ENCODE measurements around the gene COX4I1. TPM values are rescaled to one million over a fixed set of nuclear protein-coding genes. Genes with fewer than 3 reads are reported as not detected.

The COX4I1 gene
- total and polyA plus RNA-seq, 5 donors from 2014 or later = 476 to 1,194 (median 1,113) TPM

DNA sequence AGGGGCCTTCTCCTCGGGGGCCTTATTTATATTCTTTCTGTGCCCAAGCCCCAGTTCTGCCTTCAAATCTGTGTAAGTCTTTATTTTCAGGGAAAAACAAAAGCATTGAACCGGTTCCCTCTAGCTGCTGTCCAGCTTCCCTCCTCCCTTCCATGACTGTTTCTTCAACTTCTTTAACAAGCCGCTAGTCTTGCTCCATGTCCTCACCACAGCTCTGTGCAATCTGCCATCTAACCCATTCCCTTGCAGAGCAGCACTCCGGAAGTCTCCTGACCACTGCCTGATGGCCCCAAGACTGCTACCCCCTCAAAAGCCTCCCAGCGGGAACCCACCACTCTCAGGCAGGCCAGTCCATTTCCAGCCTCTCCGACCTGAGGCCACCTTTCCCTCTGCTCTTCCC lies 17.0 kb upstream of the COX4I1 start:
- H3K4me3 Mint-ChIP-seq = no peak overlapping the region

DNA sequence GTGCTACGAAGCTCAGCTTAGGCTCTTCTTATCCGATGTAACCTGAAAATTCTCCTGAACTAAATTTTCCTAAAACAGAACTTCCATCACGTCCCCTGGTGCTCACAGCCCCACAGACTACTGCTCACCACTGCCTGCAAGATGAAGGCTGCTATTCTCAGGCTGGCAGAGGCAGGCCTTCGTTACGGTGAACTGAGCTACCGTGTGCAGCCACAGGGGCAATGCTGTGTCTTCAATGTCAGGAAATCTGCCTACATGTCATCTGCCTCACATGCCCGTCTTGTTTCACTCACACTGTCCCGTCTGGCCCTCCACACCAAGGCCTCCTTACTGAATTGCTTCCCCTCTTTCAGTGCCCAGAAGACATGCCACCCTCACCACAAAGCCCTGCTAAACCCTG lies 16.1 kb upstream of the COX4I1 start:
- Mint-ChIP-seq H3K27me3 (no peaks in the 10 kb centered on the region), H3K4me1 (peaks cover 0 to 12% (median 5%) of the 10 kb centered on the region in 4 donors), H3K36me3 (peaks cover 48% of the 10 kb centered on the region), H3K4me3 (no peak overlapping the region), H3K27ac (peak overlapping the region in 1 of 3 donors; percentile 13), H3K9me3 (no peaks in the 10 kb centered on the region)
- no peak overlapping the region for H3K4me3 ChIP-seq (ENCODE audit: low read depth, low read length)
- H3K36me3 ChIP-seq (ENCODE audit: control insufficient read depth, insufficient read depth, low read length) = peaks cover 64% of the 10 kb centered on the region
- H3K4me1 ChIP-seq (ENCODE audit: control insufficient read depth, insufficient read depth, low read length, poor library complexity, severe bottlenecking) = no peaks in the 10 kb centered on the region
- no peaks in the 10 kb centered on the region for H3K27me3 ChIP-seq (ENCODE audit: control insufficient read depth, insufficient read depth, low read length)
- H3K27ac ChIP-seq (ENCODE audit: insufficient read depth, low read length, poor library complexity, severe bottlenecking) = no peak overlapping the region
- DNase-seq (no peak), ATAC-seq (ENCODE audit: low read depth in 2 of 2) (no peak)
- H3K9me3 ChIP-seq (ENCODE audit: control insufficient read depth in 2 of 2, low read length in 2 of 2) = no peaks in the 10 kb centered on the region

More for the DNA sequence above, 17.0 kb upstream of the COX4I1 start:
- peaks cover 0 to 12% (median 2%) of the 10 kb centered on the region in 4 donors for H3K4me1 Mint-ChIP-seq
- DNase-seq (no peak), ATAC-seq (ENCODE audit: low read depth in 2 of 2) (no peak)
- H3K27me3 Mint-ChIP-seq = no peaks in the 10 kb centered on the region
- Histone ChIP-seq H3K27ac (ENCODE audit: insufficient read depth, low read length, poor library complexity, severe bottlenecking) (no peak overlapping the region), H3K9me3 (ENCODE audit: control insufficient read depth in 2 of 2, low read length in 2 of 2) (no peaks in the 10 kb centered on the region), H3K4me1 (ENCODE audit: control insufficient read depth, insufficient read depth, low read length, poor library complexity, severe bottlenecking) (no peaks in the 10 kb centered on the region), H3K4me3 (ENCODE audit: low read depth, low read length) (no peak overlapping the region), H3K27me3 (ENCODE audit: control insufficient read depth, insufficient read depth, low read length) (no peaks in the 10 kb centered on the region), H3K36me3 (ENCODE audit: control insufficient read depth, insufficient read depth, low read length) (peaks cover 62% of the 10 kb centered on the region)
- H3K9me3 Mint-ChIP-seq = no peaks in the 10 kb centered on the region
- peaks cover 51% of the 10 kb centered on the region for H3K36me3 Mint-ChIP-seq
- H3K27ac Mint-ChIP-seq = peak overlapping the region in 2 of 3 donors; percentile 42 to 68

DNA sequence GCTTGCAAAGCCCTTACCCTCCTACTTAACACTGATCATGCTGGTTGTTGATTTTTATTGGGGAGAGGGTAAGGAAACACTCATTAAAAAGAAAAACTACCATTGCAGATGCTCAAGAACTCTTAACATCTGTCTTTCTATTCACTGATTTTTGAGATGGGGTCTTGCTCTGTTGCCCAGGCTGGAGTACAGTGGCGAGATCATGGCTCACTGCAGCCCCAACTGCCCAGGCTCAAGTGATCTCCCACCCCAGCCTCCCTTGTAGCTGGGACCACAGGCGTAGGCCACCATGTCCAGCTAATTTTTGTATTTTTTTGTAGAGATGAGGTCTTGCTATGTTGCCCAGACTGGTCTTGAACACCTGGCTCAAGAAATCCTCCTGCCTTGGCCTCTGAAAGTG lies 14.7 kb upstream of the COX4I1 start:
- H3K4me1 ChIP-seq (ENCODE audit: control insufficient read depth, insufficient read depth, low read length, poor library complexity, severe bottlenecking) = no peaks in the 10 kb centered on the region
- Mint-ChIP-seq H3K4me3 (no peak overlapping the region), H3K9me3 (no peaks in the 10 kb centered on the region), H3K27me3 (no peaks in the 10 kb centered on the region), H3K27ac (no peak overlapping the region), H3K36me3 (peaks cover 46% of the 10 kb centered on the region), H3K4me1 (peaks cover 0 to 14% (median 10%) of the 10 kb centered on the region in 4 donors)
- H3K27ac ChIP-seq (ENCODE audit: insufficient read depth, low read length, poor library complexity, severe bottlenecking) = no peak overlapping the region
- no peak overlapping the region for H3K4me3 ChIP-seq (ENCODE audit: low read depth, low read length)
- DNase-seq (no peak), ATAC-seq (ENCODE audit: low read depth in 2 of 2) (no peak)
- H3K9me3 ChIP-seq (ENCODE audit: control insufficient read depth in 2 of 2, low read length in 2 of 2) = no peaks in the 10 kb centered on the region
- H3K27me3 ChIP-seq (ENCODE audit: control insufficient read depth, insufficient read depth, low read length) = no peaks in the 10 kb centered on the region
- H3K36me3 ChIP-seq (ENCODE audit: control insufficient read depth, insufficient read depth, low read length) = peaks cover 58% of the 10 kb centered on the region

DNA sequence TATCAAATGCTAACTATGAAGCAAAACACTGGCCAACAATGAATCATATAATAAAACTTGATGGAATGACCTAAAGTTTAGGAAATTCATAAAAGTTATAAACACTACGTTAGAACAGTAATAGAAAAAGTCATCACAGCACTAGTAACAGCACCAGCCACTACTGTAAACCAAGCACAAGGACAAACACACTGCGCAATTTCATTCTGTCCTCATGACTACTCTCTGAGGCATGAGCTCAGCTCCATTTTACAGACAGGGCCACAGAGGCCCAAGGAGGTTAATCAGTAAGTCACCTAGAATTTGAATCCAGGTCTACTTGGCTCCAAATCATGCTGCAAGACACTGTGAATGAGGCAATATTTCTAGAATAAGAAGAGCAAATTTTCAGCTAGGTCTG lies 13.6 kb upstream of the COX4I1 start:
- peak overlapping the region in 1 of 3 donors; percentile 59 for H3K27ac Mint-ChIP-seq
- H3K9me3 Mint-ChIP-seq = no peaks in the 10 kb centered on the region
- Histone ChIP-seq H3K27me3 (ENCODE audit: control insufficient read depth, insufficient read depth, low read length) (no peaks in the 10 kb centered on the region), H3K4me3 (ENCODE audit: low read depth, low read length) (no peak overlapping the region), H3K27ac (ENCODE audit: insufficient read depth, low read length, poor library complexity, severe bottlenecking) (no peak overlapping the region), H3K9me3 (ENCODE audit: control insufficient read depth in 2 of 2, low read length in 2 of 2) (no peaks in the 10 kb centered on the region), H3K36me3 (ENCODE audit: control insufficient read depth, insufficient read depth, low read length) (peaks cover 48% of the 10 kb centered on the region), H3K4me1 (ENCODE audit: control insufficient read depth, insufficient read depth, low read length, poor library complexity, severe bottlenecking) (no peaks in the 10 kb centered on the region)
- no peak overlapping the region for H3K4me3 Mint-ChIP-seq
- peaks cover 38% of the 10 kb centered on the region for H3K36me3 Mint-ChIP-seq
- peaks cover 9 to 23% (median 20%) of the 10 kb centered on the region in 4 donors for H3K4me1 Mint-ChIP-seq
- ATAC-seq (ENCODE audit: low read depth in 2 of 2) (no peak), DNase-seq (no peak)
- no peaks in the 10 kb centered on the region for H3K27me3 Mint-ChIP-seq

DNA sequence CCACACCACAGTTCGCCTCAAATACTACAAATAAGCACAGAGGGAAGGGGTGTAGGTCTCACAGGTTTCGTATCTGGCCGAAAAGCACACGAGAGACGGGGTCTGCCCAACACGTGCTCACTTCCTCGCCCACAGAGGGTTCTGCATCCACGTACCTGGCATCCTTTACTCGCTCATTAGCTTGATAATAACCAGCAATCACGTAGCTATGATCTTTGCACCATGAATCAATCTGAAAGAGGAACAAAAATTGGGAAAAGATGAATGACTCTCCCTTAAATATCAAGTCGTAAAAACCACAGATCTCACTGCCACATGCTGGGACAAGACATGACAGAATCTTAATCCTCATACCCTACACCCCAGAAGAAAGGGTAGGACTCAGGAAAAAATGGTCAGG lies 10.7 kb upstream of the COX4I1 start:
- no peaks in the 10 kb centered on the region for H3K4me1 ChIP-seq (ENCODE audit: control insufficient read depth, insufficient read depth, low read length, poor library complexity, severe bottlenecking)
- no peak overlapping the region for H3K4me3 Mint-ChIP-seq
- ATAC-seq (ENCODE audit: low read depth in 2 of 2) (no peak), DNase-seq (no peak)
- no peaks in the 10 kb centered on the region for H3K9me3 ChIP-seq (ENCODE audit: control insufficient read depth in 2 of 2, low read length in 2 of 2)
- peaks cover 62% of the 10 kb centered on the region for H3K36me3 ChIP-seq (ENCODE audit: control insufficient read depth, insufficient read depth, low read length)
- H3K9me3 Mint-ChIP-seq = peaks cover 0 to 3% (median 0%) of the 10 kb centered on the region in 7 donors
- no peaks in the 10 kb centered on the region for H3K27me3 Mint-ChIP-seq
- H3K27ac ChIP-seq (ENCODE audit: insufficient read depth, low read length, poor library complexity, severe bottlenecking) = no peak overlapping the region
- no peak overlapping the region for H3K4me3 ChIP-seq (ENCODE audit: low read depth, low read length)
- H3K4me1 Mint-ChIP-seq = peaks cover 9 to 38% (median 34%) of the 10 kb centered on the region in 4 donors
- peaks cover 50% of the 10 kb centered on the region for H3K36me3 Mint-ChIP-seq
- H3K27ac Mint-ChIP-seq = peak overlapping the region in 1 of 3 donors; percentile 71
- H3K27me3 ChIP-seq (ENCODE audit: control insufficient read depth, insufficient read depth, low read length) = no peaks in the 10 kb centered on the region

DNA sequence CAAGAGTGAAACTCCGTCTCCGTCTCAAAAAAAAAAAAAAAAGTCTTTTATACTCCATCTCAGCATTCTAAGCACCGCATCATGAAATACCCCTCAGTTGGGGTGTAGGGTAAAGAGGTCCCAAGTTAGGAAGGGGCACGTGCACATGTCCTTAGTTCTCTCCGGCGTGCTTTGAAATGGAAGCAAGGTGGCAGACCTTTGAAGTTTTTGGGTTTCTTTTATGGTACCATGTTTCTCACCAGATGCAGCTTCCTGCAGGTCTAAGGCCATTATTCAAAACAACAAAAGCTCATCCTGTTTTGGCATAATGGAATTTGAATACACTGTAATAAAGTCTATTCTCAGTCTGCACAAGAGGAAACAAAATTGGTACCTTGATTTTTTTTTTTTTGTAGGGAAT lies 9.7 kb upstream of the COX4I1 start:
- peaks cover 63% of the 10 kb centered on the region for H3K36me3 ChIP-seq (ENCODE audit: control insufficient read depth, insufficient read depth, low read length)
- ATAC-seq (ENCODE audit: low read depth in 2 of 2) (no peak), DNase-seq (peak in 1 of 3 donors; percentile 12)
- no peaks in the 10 kb centered on the region for H3K27me3 Mint-ChIP-seq
- peaks cover 9 to 41% (median 34%) of the 10 kb centered on the region in 4 donors for H3K4me1 Mint-ChIP-seq
- H3K4me1 ChIP-seq (ENCODE audit: control insufficient read depth, insufficient read depth, low read length, poor library complexity, severe bottlenecking) = no peaks in the 10 kb centered on the region
- H3K36me3 Mint-ChIP-seq = peaks cover 50% of the 10 kb centered on the region
- H3K4me3 Mint-ChIP-seq = peak overlapping the region in 1 of 4 donors; percentile 24
- H3K27ac Mint-ChIP-seq = peak overlapping the region; percentile 56 to 68 (median 65)
- no peak overlapping the region for H3K27ac ChIP-seq (ENCODE audit: insufficient read depth, low read length, poor library complexity, severe bottlenecking)
- no peak overlapping the region for H3K4me3 ChIP-seq (ENCODE audit: low read depth, low read length)
- peaks cover 0 to 3% (median 0%) of the 10 kb centered on the region in 7 donors for H3K9me3 Mint-ChIP-seq
- H3K27me3 ChIP-seq (ENCODE audit: control insufficient read depth, insufficient read depth, low read length) = no peaks in the 10 kb centered on the region
- H3K9me3 ChIP-seq (ENCODE audit: control insufficient read depth in 2 of 2, low read length in 2 of 2) = no peaks in the 10 kb centered on the region

DNA sequence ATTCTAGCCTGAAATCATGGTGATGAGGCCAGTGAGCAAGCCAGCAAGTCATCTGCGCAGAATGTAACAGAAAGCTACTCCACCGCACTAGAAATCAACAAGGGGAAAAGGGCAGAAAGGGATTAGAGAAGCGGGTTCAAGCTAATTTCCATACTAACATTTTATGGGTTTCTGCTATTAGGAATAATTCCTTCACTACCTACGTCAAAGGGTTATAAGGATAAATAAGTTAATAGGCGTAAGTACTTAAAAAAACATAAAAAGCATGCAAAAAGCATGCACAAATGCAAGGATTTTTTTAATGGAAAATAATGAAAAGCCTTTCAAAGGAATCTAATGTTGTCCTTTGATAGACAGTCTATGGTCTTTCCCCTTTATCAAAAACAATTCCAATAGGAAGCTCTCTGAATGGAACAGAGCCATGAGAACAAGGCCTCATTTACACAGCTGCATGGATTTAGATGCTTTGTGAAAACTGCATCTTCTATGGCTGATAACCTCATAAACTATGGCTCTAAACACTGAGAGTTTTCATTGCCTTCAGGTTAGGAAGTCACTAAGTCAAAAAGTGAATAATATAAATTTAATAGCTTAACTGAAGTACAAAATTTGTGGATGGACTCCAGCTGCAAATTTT lies 5.7 kb upstream of the COX4I1 start:
- ATAC-seq (ENCODE audit: low read depth in 2 of 2) (no peak), DNase-seq (no peak)
- Mint-ChIP-seq H3K9me3 (peaks cover 0 to 3% (median 0%) of the 10 kb centered on the region in 7 donors), H3K4me1 (peaks cover 18 to 72% (median 47%) of the 10 kb centered on the region in 4 donors), H3K4me3 (peak overlapping the region in 1 of 4 donors; percentile 29), H3K27ac (no peak overlapping the region), H3K36me3 (peaks cover 45% of the 10 kb centered on the region), H3K27me3 (no peaks in the 10 kb centered on the region)
- Histone ChIP-seq H3K4me1 (ENCODE audit: control insufficient read depth, insufficient read depth, low read length, poor library complexity, severe bottlenecking) (peaks cover 13% of the 10 kb centered on the region), H3K27me3 (ENCODE audit: control insufficient read depth, insufficient read depth, low read length) (no peaks in the 10 kb centered on the region), H3K9me3 (ENCODE audit: control insufficient read depth in 2 of 2, low read length in 2 of 2) (no peaks in the 10 kb centered on the region), H3K36me3 (ENCODE audit: control insufficient read depth, insufficient read depth, low read length) (peaks cover 47% of the 10 kb centered on the region), H3K4me3 (ENCODE audit: low read depth, low read length) (no peak overlapping the region), H3K27ac (ENCODE audit: insufficient read depth, low read length, poor library complexity, severe bottlenecking) (no peak overlapping the region)

DNA sequence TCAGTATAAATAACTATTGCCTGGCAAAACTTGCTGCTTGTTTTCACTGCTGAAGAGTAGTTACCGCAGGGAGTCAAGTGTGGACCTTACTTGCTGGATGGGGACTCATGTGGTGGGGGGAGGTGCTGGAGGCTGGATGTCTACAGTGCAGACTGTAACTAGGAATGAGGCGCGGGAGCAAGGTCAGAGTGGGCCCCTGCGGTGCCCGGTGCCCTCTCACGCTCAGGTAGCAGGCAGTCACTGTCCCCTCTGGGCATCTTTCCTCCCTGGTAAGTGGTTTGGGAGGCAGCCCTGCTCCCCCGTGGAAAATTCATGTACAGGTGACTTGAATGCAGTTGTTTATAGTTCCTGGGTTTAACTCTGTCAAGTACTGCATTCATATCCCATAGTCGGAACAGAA lies 4.8 kb upstream of the COX4I1 start:
- peaks cover 0 to 3% (median 0%) of the 10 kb centered on the region in 7 donors for H3K9me3 Mint-ChIP-seq
- H3K4me3 ChIP-seq (ENCODE audit: low read depth, low read length) = no peak overlapping the region
- H3K4me1 ChIP-seq (ENCODE audit: control insufficient read depth, insufficient read depth, low read length, poor library complexity, severe bottlenecking) = peaks cover 14% of the 10 kb centered on the region
- H3K36me3 Mint-ChIP-seq = peaks cover 39% of the 10 kb centered on the region
- DNase-seq (no peak), ATAC-seq (ENCODE audit: low read depth in 2 of 2) (no peak)
- no peaks in the 10 kb centered on the region for H3K27me3 ChIP-seq (ENCODE audit: control insufficient read depth, insufficient read depth, low read length)
- no peak overlapping the region for H3K27ac ChIP-seq (ENCODE audit: insufficient read depth, low read length, poor library complexity, severe bottlenecking)
- H3K27ac Mint-ChIP-seq = no peak overlapping the region
- H3K4me3 Mint-ChIP-seq = peak overlapping the region in 1 of 4 donors; percentile 29
- H3K4me1 Mint-ChIP-seq = peaks cover 18 to 71% (median 46%) of the 10 kb centered on the region in 4 donors
- peaks cover 43% of the 10 kb centered on the region for H3K36me3 ChIP-seq (ENCODE audit: control insufficient read depth, insufficient read depth, low read length)
- no peaks in the 10 kb centered on the region for H3K27me3 Mint-ChIP-seq
- H3K9me3 ChIP-seq (ENCODE audit: control insufficient read depth in 2 of 2, low read length in 2 of 2) = no peaks in the 10 kb centered on the region

Data from CD4-positive, CD25-positive, alpha-beta regulatory T cell (primary cell).